ENCODE data around the gene ACTL6B.
"Not testable (repeated sequence)": the region's sequence is repeated elsewhere in the genome, so short reads cannot be mapped to it uniquely, and the experiment has no call there.

ACTL6B gene

GRCh38 chr7:100674411-100675104, 18.3 kb upstream of the ACTL6B start:
- H3K4me3 ChIP-seq (ENCODE audit: low read depth, low read length) = peak overlapping the region; percentile 94
- DNase-seq (ENCODE audit: low read depth) = no peak
- TF ChIP-seq CTCF (IDR thresholded peaks at IDR 0.05; ENCODE audit: control insufficient read depth, extremely low read depth, insufficient read depth) = no peak

- DNase-seq (ENCODE audit: low read depth) = no peak
- H3K4me3 ChIP-seq (ENCODE audit: low read depth, low read length) = peak overlapping the region; percentile 94
- TF ChIP-seq CTCF (IDR thresholded peaks at IDR 0.05; ENCODE audit: control insufficient read depth, extremely low read depth, insufficient read depth) = no peak
Observed at GRCh38 chr7:100673942-100674410, 17.7 kb upstream of the ACTL6B start.

GRCh38 chr7:100673302-100673941, 17.2 kb upstream of the ACTL6B start, which contains the start of gene GNB2:
Gene GNB2, plus strand, starts transcription at chr7:100673740. Its CDS starts 2,526 bp downstream, at chr7:100676266.
- peak; percentile 96 for DNase-seq (ENCODE audit: low read depth)
- peak within 1 kb of the TSS; percentile 94 for H3K4me3 ChIP-seq (ENCODE audit: low read depth, low read length)
- no peak for TF ChIP-seq CTCF (IDR thresholded peaks at IDR 0.05; ENCODE audit: control insufficient read depth, extremely low read depth, insufficient read depth)

GRCh38 chr7:100671353-100672327, 15.4 kb upstream of the ACTL6B start:
- H3K4me3 ChIP-seq (ENCODE audit: low read depth, low read length) = no peak overlapping the region
- DNase-seq (ENCODE audit: low read depth) = no peak
- no peak for TF ChIP-seq CTCF (IDR thresholded peaks at IDR 0.05; ENCODE audit: control insufficient read depth, extremely low read depth, insufficient read depth)

GRCh38 chr7:100670074-100670473, 13.8 kb upstream of the ACTL6B start:
- no peak overlapping the region for H3K4me3 ChIP-seq (ENCODE audit: low read depth, low read length)
- no peak for TF ChIP-seq CTCF (IDR thresholded peaks at IDR 0.05; ENCODE audit: control insufficient read depth, extremely low read depth, insufficient read depth)
- no peak for DNase-seq (ENCODE audit: low read depth)

GRCh38 chr7:100669106-100669505, 12.9 kb upstream of the ACTL6B start:
- not testable (repeated sequence) for H3K4me3 ChIP-seq (ENCODE audit: low read depth, low read length); DNase-seq (ENCODE audit: low read depth)

GRCh38 chr7:100668069-100668449, 11.8 kb upstream of the ACTL6B start:
- TF ChIP-seq CTCF (IDR thresholded peaks at IDR 0.05; ENCODE audit: control insufficient read depth, extremely low read depth, insufficient read depth) = no peak
- DNase-seq (ENCODE audit: low read depth) = no peak

More at GRCh38 chr7:100668069-100668449, 11.8 kb upstream of the ACTL6B start:
- H3K4me3 ChIP-seq (ENCODE audit: low read depth, low read length) = no peak overlapping the region
